ENCODE results near the gene NXNL2. TPM values are rescaled to one million over a fixed set of nuclear protein-coding genes. Genes with fewer than 3 reads are reported as not detected.

NXNL2 gene
- total RNA-seq, 1 experiment from 2014 or later = 0.92 TPM

DNA sequence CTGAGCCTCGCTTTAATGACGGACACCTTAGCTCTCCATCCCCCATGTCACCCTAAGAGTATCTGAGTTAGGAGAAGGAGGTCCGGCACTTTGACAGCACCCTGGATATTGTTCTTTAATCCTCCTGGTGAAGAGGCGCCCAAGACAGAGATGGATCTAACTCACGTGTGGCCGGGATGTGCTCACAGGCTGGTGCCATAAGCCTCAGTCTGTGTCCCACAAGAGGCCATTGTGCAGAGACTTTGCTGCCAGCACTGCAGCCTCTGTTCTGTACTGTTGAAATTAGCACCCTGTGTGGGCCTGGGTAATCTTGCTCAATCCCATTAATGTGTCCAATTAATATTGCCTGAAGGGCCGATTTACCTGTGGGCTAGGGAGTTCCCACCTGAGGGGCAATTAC, 37.7 kb downstream of the NXNL2 start:
- no peak for DNase-seq (ENCODE audit: low spot score)
- in situ Hi-C loops (cut with HindIII; ENCODE audit: low sequenced_read_pairs) = no loop called here

DNA sequence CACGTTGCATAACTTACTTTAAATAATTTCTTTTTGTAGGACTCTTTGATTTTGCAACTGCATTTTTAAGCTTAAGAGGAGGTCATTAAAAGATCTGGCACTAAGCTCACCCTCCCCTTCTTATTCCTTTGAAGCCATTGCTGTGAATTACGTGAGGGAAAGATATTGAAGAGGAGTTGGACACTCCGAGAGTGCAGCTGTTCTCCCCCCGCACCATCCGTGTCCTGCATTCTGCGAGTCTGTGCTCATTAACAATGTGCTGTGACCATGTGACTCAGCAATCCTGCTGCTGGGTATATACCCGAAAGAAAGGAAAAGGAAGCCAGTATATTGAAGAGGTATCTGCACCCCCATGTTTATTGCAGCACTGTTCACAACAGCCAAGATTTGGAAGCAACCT, 40.0 kb downstream of the NXNL2 start:
- no peak for DNase-seq (ENCODE audit: low spot score)
- in situ Hi-C loops (cut with HindIII; ENCODE audit: low sequenced_read_pairs) = no loop called here

DNA sequence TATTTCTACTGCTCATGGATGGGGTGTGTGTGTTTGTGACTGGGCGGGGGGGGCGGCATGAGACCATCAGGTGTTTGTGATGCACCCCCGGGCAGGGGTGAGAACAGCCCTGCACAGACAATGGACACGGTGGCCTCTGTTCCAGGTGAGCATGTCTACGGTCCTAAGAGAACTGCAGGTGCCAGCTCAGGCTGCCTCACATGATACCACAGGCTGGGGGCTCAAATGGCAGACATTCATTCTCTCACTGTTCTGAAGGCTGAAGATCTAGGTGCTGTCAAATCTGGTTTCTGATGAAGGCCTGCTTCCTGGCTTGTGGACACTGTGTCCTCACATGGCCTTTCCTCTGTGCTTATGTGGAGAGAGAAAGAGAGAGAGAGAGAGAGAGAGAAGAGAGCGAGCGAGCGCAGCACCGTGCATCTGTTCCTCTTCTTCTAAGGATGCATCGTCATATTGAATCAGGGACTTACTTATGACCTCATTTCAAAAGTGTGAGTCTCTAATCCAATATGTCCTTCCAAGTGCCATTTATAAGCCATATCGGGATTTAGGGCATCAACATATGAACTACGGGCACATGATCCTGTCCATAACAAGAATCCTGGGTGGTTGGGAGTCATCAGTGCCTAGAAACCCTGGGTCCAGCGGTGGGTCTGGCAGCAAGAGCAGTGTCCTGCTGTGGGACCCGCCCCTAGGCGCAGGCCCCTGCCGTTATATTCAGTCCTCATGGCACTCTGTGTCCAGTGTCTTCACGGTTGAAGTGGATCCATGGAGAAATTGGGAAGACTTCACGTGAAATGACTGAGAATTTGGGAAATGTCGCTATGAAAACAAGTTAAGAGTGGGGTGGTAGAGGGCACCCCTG, 42.5 kb downstream of the NXNL2 start:
- in situ Hi-C loops (cut with HindIII; ENCODE audit: low sequenced_read_pairs) = no loop called here
- no peak for DNase-seq (ENCODE audit: low spot score)

DNA sequence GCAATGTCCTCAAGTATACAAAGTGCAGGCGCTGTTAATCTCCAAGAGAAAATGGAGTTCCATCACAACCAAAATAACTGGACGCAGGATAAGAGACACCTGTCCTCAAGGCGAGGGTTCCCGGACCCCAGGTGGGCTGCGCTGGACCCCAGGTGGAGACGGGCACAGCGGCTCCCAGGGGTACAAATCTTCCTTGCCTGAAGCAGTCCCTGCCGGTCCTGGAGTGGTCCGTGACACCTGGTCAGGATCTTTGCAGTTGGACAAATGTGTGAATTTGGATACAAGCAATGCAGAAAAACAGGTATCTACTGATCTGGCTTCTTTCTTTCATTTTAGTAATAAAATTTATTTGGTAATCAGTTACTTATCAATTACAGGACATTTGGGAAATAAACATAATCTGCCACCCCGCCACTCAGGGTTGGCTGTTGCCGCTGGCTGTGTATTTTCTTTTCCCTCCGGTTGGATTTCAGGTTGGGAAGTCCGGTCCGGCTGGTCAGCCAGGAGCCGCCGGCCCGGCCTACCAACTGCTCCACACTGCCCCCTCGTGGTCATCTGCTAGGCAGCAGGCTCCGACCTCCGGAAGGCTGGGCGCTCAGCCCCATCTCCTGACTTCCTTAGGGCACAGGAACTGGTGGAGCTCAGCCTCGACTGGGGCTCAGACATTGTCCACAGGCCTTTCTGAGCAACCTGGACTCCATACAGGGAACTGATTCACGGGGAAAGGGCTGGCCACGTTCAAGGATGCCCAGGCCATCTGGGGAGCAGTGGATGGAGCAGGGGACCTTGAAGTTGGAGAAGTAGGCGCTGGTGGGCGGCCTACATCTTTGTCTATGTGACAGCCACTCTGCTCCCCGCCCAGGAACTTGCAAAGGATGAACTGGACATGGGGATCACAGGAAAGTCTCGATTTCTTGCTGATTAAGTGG, 43.4 kb downstream of the NXNL2 start:
- in situ Hi-C loops (cut with HindIII; ENCODE audit: low sequenced_read_pairs) = no loop called here
- peak; percentile 63 for DNase-seq (ENCODE audit: low spot score)

DNA sequence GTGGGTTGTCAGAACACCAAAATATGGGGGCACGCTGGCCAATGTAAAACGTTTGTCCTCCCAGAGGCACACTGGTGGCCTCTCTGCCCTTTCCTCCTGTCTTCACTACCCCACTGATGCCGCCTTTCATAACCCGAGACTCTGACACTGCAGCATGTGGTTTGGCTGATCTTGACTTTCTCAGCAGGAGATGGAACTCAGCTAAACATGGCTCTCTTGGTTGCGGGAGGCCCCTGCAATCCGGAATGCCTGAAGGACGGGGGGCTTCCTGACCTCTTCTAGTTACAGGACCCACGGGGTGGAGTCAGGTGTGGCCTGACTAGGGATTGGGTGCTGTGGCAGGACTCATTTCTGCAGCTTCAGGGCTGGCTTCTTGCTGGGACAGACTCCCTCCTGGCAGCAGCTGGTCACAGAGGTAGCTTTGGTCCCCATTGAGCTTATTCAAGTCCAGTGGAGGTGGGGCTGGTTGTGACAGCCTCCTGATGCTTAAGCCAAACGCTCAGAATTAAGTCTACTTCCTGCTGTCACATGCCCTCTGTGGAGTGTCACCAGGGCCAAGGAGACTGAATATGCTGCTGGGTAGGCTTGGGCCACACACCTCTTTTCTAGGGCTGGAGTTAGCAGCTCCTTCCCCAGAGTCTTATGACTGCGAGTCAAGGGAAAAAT, 44.2 kb downstream of the NXNL2 start:
- in situ Hi-C loops (cut with HindIII; ENCODE audit: low sequenced_read_pairs) = no loop called here
- no peak for DNase-seq (ENCODE audit: low spot score)

GRCh38 chr9:88580961-88581360, 46.0 kb downstream of the NXNL2 start:
- DNase-seq (ENCODE audit: low spot score) = no peak
- in situ Hi-C loops (cut with HindIII; ENCODE audit: low sequenced_read_pairs) = no loop called here

DNA sequence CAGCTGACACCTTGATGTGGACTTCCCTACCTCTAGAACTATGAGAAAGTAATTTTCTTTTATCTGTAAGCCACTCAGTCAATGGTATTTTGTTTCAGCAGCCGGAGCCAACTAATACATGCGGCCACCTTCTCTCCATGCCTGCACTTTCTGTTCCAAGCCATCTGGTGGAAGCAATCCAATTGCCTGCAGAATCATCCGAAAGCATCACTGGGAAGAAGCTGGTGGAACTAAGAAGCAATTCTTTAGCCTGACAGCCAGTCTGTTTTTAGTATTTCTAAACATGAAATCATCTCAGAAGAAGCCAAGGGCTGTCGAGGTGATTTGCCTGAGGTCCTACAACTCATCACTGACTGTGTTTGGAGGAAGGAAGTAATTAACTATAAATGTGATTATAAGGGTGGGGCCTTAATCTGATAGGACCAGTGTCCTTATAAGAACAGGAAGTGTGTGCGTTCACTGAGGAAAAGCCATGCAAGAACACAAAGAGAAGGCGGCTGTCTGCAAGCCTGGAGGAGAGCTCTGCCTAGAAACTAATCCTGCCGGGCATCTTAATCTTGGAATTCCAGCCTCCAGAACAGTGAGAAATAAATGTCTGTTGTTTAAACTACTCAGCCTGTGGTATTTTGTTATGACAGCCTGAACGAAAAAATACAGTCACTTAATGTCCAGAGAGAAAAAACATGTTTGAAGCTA, 49.1 kb downstream of the NXNL2 start:
- in situ Hi-C loops (cut with HindIII; ENCODE audit: low sequenced_read_pairs) = no loop called here
- no peak for DNase-seq (ENCODE audit: low spot score)

DNA sequence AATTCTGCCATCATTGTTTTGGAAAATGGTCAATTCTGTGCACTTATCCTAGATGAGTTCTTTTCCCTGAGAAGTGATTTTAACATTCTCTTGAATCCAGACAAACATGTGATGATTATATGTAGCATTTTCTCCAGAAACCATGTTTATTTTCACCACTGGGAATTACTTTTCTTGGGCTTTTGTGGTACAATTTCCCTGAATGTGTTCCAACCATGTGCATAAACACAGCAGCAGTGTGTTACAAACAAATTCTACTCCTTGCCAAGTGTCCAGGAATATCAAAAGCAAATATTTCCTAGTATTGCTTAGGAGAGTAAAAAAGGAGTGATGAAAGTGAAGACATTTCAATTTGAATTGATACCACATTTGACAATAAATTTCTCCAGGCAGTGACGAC, 50.4 kb downstream of the NXNL2 start:
- DNase-seq (ENCODE audit: low spot score) = no peak
- in situ Hi-C loops (cut with HindIII; ENCODE audit: low sequenced_read_pairs) = no loop called here

DNA sequence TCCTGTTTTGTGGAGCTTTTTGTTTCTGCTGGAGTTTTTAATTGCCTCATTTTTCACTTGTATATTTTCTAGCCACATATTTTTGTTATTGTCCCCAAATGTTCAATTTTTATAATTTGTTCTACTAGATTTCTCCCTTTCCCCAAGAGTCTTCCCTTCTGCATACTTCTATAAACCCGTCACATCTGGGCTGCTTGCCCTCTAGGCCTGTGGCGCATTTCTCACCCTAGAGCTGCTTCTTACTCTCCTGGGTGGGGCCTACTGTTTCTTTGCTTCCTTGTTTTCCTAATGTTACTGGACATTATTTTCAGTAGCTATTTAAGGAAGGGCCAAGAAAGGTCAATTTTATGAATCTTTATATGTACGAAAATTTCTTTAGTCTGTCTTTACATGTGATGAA, 51.5 kb downstream of the NXNL2 start:
- DNase-seq (ENCODE audit: low spot score) = no peak
- in situ Hi-C loops (cut with HindIII; ENCODE audit: low sequenced_read_pairs) = no loop called here

- in situ Hi-C loops (cut with HindIII; ENCODE audit: low sequenced_read_pairs) = no loop called here
- no peak for DNase-seq (ENCODE audit: low spot score)
Observed at GRCh38 chr9:88587182-88587581, 52.2 kb downstream of the NXNL2 start.

DNA sequence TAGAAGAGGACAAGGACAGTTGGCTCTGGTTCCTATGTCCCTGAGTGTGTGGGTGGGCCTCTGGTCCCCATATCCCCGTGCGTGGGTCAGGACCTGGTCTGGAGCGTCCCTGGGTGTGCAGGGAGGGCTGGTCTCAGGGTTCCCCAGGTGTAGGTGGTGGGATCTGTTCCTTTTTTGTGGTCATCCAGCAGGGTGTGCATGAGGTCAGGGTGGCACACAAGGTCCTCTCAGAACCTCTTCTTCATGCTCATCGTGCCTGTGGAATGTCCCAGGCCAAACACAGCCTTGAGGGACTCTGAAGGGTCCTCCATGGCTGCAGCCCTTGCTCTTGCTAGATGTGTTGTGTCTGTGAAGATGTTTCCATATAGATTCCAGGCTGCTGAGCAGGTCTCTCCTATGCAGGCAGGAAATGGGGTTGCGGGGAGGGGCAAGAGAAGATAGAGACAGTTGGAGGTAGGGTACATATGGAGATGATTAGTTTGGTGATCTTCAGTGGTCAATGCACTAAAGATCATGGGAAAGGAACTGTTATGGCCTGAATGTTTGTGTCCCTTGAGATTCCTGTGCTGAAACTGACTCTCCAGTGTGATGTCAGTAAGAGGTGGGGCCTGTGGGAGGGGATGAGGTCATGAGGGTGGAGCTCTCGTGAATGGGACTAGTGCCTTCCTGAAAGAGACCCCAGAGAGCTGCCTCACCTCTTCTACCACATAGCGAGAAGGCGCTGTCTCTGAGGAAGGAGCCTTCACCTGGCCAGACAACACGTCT, 53.1 kb downstream of the NXNL2 start:
- DNase-seq (ENCODE audit: low spot score) = no peak
- in situ Hi-C loops (cut with HindIII; ENCODE audit: low sequenced_read_pairs) = no loop called here

GRCh38 chr9:88589656-88590055, 54.7 kb downstream of the NXNL2 start:
- in situ Hi-C loops (cut with HindIII; ENCODE audit: low sequenced_read_pairs) = no loop called here
- no peak for DNase-seq (ENCODE audit: low spot score)

DNA sequence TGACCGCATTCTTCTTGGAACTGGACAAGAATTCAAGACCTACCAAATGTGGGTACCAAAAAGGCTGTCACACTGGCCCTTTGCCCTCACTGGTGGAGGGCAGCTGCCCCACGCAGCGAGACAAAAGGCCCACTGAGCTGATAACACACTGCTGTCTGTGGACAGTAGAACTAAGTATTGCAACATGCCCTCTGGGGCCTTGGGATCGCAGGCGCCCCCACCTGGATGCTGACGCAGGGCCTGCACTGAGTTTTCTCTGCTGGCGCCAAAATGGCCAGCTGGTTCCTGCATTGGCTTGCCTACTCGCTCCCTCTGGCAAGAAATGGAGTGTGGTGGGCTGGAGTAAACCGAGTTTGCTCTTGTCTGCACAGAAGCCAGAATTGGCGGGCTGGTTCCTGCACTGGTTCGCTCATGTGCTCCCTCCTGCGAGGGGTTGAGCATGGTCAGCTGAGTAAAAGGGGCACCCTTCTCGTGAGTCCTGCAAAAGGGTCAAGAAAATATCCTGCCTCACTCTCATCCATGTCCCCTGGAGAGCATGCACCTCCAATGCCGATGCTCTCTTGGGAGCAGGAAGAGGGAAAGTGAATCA, 55.7 kb downstream of the NXNL2 start:
- in situ Hi-C loops (cut with HindIII; ENCODE audit: low sequenced_read_pairs) = no loop called here
- DNase-seq (ENCODE audit: low spot score) = no peak

DNA sequence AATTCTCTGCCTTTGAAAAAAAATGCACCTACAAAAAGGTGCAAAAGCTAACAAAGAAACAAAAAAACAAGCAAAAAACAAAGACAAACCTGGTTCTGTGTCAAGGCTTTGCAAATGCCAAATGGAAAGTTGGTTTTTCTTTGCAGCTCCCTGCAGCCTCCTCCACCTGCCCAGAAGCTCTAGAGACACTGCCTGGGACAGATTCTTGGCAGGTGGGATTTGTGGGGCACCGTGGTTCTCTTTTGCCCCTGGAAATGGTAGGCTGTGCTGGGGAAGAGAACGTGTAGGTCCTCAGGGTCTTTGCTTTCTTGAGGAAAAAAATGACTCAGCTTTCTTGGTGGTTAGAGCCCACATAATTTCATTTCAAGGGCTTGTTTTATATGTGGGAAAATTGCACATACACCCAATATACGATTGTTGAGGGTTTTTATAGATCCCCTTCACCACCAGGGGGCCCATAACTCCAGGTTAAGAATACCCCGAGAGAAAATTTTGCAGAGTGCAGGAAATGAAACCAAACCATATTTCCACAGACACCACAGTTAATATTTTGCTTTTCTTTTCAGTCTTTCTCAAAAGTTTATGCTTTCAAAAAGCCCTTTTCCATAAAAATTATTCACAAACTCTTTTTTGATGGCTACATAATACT, 58.7 kb downstream of the NXNL2 start:
- DNase-seq (ENCODE audit: low spot score) = peak; percentile 21
- in situ Hi-C loops (cut with HindIII; ENCODE audit: low sequenced_read_pairs) = no loop called here
